Posterior cingulate gyrus (tissue), 11 donors: Measurements from ENCODE around the gene C1QTNF12.
A peak's percentile ranks its signal among the peaks of the same experiment; 100 is the strongest.

ENCODE experiments used
- DNase-seq, 10 donors: peaks; one replicate each; pipeline versions ENCODE4 v3.0.0 to v3.0.0-alpha.2; 2020 to 2021; ENCODE audit warnings: mixed read lengths in 3 of 10
- intact Hi-C: fragments of 100-400 bp; cut with DNase I; formaldehyde crosslinking; loops from one replicate; pipeline ENCODE4 v1.15.1; 2023

C1QTNF12 gene

GRCh38 chr1:1204998-1205768 is 41.3 kb downstream of the C1QTNF12 start:
- DNase-seq, result peak in 3 of 10 donors; percentile 65 to 77 (median 72)
- intact Hi-C loops, result no loop called here

- intact Hi-C loops, result no loop called here
- DNase-seq, result peak in 2 of 10 donors; percentile 20 to 78
Observed at GRCh38 chr1:1204425-1204920, 42.0 kb downstream of the C1QTNF12 start.

- peak in 5 of 10 donors; percentile 2 to 74 (median 68) for DNase-seq
- intact Hi-C loops, result no loop called here
Observed at GRCh38 chr1:1203561-1204424, 42.7 kb downstream of the C1QTNF12 start.

- intact Hi-C loops, result no loop called here
- peak in 3 of 10 donors; percentile 68 to 72 (median 70) for DNase-seq
Observed at GRCh38 chr1:1202831-1203560, 43.5 kb downstream of the C1QTNF12 start.

- DNase-seq, result peak in 6 of 10 donors; percentile 31 to 93 (median 63)
- intact Hi-C loops, result no loop called here
Observed at GRCh38 chr1:1200876-1201810, 45.4 kb downstream of the C1QTNF12 start.

- intact Hi-C loops, result loop anchor here (10.0 kb wide), 1 partner anchor 55 kb away; no protein-coding TSS in a partner anchor
- DNase-seq, result peak in 4 of 10 donors; percentile 6 to 79 (median 54)
Observed at GRCh38 chr1:1199961-1200875, 46.3 kb downstream of the C1QTNF12 start.

GRCh38 chr1:1199141-1199960 is 47.2 kb downstream of the C1QTNF12 start:
- peak in 3 of 10 donors; percentile 2 to 74 (median 63) for DNase-seq

GRCh38 chr1:1198423-1199140 is 47.9 kb downstream of the C1QTNF12 start:
- peak in 4 of 10 donors; percentile 1 to 73 (median 52) for DNase-seq
- intact Hi-C loops, result loop anchor here (10.0 kb wide), 1 partner anchor 54 kb away; no protein-coding TSS in a partner anchor

More at GRCh38 chr1:1199141-1199960, 47.2 kb downstream of the C1QTNF12 start:
- intact Hi-C loops, result loop anchor here (10.0 kb wide), 1 partner anchor 55 kb away; no protein-coding TSS in a partner anchor

GRCh38 chr1:1197551-1198422 is 48.7 kb downstream of the C1QTNF12 start:
- peak in 4 of 10 donors; percentile 2 to 82 (median 62) for DNase-seq
- intact Hi-C loops, result loop anchor here (10.0 kb wide), 1 partner anchor 53 kb away; no protein-coding TSS in a partner anchor

- intact Hi-C loops, result loop anchor here (10.0 kb wide), 1 partner anchor 52 kb away; no protein-coding TSS in a partner anchor
- DNase-seq, result no peak
Observed at GRCh38 chr1:1197188-1197500, 49.4 kb downstream of the C1QTNF12 start.

GRCh38 chr1:1196431-1197187 is 49.9 kb downstream of the C1QTNF12 start:
- intact Hi-C loops, result loop anchor here (10.0 kb wide), 1 partner anchor 52 kb away; no protein-coding TSS in a partner anchor
- peak in 3 of 10 donors; percentile 26 to 64 (median 59) for DNase-seq

- DNase-seq, result peak in 1 of 10 donors; percentile 19
- intact Hi-C loops, result loop anchor here (10.0 kb wide), 1 partner anchor 51 kb away; no protein-coding TSS in a partner anchor
Observed at GRCh38 chr1:1195726-1196125, 50.8 kb downstream of the C1QTNF12 start.

GRCh38 chr1:1194723-1195122 is 51.8 kb downstream of the C1QTNF12 start:
- intact Hi-C loops, result loop anchor here (10.0 kb wide), 1 partner anchor 50 kb away; no protein-coding TSS in a partner anchor
- DNase-seq, result no peak
